IPS-NIHi7 (cell line): ENCODE results near the gene ZNF76.

Experiments
- DNase-seq: peaks from one replicate; pipeline ENCODE4 v3.0.0; 2012; ENCODE audit warnings: mixed read lengths; ENCODE audit errors: extremely low spot score

Gene ZNF76

DNA sequence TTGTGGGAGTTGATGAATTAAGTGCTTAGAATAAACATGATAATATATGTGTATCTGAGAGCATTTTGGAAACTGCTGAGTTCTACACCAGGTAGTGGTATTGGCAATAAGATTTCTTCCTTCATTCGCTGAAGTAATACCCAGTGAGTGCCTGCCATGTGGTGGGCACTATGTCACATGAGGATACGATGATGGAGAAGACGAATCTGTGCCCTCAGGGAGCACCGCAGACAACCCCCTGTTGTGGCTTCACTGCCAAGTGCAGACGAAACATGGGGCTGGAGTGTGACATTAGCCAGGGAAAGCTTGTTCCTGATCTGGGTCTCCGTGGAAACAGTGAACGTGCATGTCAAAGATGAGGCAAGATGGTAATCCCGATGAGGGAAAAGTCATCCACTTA lies 7.9 kb downstream of the ZNF76 start:
- DNase-seq, result no peak

DNA sequence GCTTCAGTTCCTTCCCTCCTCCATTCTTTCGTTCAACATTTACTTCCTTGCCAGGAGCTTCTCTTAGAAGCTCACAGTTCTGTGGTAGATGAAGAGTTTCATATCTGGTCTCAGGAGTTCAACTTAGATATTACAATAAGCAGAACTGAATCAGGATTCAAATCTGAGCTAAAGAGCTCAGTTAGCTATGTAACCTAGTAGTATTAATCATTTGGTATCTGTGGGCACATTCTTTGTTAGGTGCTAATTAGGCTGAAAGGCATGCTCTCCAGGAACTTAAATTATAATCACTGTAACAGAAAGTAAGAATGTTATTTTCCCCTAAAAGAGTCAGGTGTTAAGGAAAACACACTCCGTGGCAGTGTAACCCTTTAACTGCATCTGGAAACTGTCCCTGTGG lies 8.4 kb downstream of the ZNF76 start:
- DNase-seq, result no peak

DNA sequence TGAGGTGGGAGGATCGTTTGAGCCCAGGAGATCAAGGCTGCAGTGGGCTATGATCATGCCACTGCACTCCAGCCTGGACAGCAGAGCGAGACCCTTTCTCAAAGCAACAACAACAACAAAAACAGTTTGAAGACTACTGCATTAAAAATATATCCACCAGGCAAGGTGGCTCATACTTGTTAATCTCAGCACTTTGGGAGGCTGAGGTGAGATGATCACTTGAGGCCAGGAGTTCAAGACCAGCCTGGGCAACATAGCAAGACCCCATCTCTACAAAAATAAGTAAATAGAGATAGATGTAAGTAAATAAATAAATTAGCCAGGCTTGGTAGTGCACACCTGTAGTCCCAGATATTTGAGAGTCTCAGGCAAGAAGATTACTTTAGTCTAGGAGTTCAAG lies 12.5 kb downstream of the ZNF76 start:
- no peak for DNase-seq

DNA sequence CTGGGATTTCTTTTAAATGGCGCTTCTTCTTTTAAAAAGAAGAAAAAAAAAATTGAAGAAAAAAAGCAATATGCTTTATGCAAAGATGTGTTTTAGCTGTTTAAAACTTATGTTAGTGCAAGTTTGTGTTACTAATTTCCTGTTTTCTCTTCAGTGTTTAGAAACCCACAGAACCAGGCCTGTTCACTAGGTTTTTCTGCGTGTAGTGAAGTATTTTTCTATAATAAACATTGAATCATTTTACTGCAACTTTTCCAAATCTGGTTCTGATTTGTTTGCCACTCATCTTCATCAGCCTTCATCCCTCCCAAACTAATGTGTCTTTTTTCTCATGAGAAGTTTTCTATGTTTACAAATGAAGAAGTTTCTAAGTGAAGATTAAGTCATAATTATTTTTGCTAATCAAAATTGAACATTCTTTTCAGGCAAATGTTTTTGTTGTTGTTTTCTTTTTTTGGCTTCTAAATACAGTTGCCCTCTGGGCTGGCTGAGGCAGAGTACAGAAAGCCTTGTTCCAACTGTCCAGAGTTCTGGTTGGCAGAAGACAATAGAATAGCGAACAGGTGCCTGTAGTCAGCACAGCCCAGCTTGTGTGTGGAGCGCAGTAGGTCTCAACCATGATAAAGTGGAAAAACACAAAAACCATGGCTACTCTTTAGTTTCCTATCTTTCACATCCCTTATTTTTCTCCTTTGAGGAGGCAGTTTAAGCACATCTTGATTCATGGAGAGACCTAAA lies 14.5 kb downstream of the ZNF76 start:
- DNase-seq, result no peak

DNA sequence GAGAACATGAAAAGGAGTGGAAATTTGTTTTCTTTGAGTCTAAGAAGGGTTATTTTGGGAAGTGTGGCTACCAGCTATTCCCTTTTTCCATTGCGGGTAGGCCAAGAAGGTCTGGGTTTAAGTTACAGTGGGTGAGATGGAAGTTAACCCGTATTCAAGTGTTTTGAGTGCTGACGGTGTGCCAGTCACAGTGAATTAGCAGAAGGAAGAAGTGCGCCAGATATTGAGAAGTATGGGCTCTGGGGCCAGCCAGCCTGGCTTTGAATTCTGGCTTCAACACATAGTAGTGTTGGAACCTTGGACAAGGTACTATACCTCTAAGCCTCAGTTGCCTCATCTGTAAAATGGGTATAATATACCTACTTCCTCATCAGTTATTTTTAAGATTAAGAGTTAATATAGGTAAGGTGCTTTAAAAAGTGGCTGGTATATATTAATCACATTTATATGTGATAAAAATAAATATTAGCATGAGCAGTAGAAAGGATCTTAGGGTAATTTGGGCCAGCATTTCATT lies 16.3 kb downstream of the ZNF76 start:
- no peak for DNase-seq

DNA sequence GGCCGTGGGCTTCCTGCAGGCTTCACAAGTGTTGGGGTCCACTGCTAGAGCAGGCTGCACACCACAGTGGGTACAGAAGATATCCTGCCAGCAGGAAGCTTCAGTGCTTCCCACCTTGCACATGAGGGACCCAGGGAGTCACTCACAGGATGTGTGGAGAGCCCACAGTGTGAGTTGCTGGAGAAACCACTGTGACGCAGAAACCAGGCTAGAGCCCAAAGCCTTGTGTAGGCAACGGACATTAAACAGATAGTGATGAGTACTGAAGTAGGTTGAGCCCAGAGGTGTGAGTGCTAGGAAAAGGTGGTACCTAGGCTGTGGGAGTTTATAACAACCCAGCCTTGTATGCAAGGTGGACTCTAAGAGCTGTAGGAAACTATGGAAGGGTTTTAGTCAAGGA lies 19.2 kb downstream of the ZNF76 start:
- no peak for DNase-seq

DNA sequence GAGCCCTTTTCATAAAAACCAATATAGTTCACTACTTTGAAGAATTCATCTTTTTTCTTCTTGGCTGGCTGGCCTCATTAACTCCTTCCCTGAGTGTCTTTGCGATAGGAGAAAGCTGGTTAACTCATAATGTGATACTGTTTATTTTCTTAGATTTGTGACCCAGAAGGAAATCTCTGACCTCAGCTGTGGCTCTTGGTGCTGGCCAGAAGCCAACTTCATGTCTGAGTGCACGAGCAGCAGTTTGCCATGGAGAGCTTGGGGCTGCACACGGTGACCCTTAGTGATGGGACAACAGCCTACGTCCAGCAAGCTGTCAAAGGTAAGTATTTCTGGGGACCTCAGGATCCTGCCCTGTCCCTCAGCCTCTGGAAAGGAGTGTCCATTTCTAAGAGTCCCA lies 21.4 kb downstream of the ZNF76 start:
- no peak for DNase-seq

DNA sequence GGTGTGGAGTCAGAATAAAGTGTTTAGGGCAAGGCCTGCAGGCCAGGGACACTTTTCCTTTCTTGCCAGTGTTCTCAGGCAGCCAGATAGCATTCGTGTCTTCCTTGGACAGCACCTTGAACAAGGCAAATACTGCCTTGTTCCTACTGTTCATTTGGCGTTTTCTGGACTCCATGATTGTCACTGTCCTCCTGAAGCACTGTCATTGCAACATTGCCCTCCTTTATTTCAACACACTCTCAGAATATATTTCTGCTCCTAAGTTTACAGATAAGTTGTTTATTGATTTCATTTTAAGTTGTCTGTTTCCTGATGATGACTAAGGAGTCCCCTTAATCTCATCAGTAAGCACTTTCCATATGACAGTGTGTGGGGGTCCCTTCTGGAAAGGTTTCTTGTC lies 22.9 kb downstream of the ZNF76 start:
- DNase-seq, result no peak

DNA sequence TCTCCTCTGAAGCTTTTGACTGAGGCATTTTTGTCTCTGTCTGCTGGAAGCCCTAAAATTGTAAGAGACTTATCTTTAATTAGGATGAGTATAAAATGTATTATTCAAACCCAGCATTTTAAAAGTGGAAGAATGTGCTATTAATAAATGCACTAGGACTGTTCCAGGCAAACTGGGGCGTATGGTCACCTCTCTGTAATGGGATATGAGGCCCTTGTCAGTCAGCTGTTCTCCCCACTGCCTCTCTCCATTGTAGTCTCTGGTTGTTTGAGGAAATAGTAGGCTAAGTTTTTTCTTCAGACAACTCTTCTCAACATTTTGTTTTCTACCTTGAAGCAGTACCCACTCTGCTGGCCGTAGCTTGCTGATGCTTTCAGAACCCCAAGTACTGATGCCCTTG lies 23.8 kb downstream of the ZNF76 start:
- DNase-seq, result no peak

DNA sequence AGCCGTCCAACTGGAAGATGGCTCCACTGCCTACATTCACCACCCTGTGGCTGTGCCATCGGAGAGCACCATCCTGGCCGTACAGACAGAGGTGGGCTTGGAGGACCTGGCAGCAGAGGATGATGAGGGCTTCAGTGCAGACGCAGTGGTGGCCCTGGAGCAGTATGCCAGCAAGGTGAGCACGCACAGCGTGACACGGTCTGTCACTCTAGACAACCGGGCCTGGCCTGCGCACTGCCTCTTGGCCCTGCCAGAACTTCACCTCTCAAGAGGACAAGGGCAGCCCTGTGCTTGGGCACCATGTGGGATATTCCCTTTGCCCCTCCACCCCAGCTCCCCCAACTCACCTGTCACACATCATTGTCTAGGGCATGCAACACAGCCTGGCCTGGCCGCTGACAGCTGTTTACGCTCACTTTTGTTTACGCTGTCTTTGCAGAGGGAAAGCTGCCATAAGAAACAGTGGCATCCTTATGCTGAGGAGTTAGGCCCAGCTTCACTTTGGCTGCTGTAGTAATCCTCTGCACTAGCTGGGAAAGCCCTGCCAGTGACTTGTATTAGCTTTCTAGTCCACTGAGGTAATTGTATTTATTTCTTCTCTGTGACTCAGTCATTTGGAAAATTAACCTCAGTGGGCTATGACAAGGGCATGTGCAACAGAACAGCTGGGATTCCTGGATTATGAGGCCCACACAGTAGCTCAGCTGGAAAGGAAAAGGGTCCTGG lies 28.3 kb downstream of the ZNF76 start:
- no peak for DNase-seq

DNA sequence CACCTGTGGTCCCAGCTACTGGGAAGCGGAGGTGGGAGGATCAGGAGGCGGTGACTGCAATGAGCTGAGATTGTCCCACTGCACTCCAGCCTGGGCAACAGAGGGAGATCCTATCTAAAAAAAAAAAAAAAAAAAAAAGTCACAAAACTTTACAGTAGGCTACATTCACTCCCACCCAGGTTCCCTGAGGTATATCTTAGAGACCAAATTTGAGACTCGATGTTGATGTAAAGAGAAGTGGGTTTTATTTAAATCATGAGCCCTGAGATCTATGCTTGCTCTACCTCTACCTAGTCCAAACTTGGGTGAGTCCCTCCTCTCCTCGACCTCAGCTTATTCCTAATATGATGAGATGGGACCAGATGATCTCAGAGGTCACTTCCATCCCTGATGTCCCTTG lies 29.3 kb downstream of the ZNF76 start:
- no peak for DNase-seq

DNA sequence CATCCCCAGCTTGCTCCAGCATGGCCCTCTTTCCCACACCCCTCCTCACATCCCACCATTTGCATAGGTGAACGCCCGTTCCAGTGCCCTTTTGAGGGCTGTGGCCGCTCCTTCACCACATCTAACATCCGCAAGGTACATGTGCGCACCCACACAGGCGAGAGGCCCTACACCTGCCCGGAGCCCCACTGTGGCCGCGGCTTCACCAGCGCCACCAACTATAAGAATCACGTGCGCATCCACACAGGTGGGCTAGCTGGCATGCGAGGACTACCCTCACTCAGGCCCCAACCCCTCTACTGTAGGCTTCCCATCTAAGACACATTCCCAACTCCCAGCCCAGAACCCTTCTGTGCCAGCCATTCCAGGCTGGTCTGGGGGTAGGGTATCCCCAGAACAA lies 32.0 kb downstream of the ZNF76 start:
- no peak for DNase-seq

DNA sequence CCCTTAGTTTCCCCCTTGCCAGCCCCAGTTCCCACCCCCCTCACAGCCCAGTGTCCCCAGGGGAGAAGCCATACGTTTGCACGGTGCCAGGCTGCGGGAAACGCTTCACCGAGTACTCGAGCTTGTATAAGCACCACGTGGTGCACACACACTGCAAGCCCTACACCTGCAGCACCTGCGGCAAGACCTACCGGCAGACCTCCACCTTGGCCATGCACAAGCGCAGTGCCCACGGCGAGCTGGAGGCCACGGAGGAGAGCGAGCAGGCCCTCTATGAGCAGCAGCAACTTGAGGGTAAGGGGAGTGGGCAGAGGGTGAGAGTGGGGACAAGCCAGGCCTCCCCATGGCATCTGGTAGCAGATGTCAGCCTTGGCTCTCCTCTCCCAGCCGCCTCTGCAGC lies 33.0 kb downstream of the ZNF76 start:
- no peak for DNase-seq

DNA sequence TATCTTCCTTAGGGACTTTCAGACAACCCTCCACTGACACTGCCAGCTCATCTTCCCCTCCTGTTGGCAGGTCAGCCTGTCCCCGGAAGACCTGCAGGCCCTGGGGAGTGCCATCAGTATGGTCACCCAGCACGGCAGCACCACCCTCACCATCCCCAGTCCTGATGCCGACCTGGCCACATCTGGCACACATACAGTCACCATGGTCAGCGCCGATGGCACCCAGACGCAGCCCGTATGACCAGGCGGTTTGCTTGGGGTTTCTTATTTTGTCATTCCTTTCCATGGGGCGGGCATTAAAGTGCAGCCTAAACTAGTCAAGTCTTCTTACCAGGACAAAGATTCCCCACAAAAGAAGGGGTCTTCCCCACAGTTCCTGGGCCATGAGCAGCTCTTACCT lies 34.1 kb downstream of the ZNF76 start:
- no peak for DNase-seq

DNA sequence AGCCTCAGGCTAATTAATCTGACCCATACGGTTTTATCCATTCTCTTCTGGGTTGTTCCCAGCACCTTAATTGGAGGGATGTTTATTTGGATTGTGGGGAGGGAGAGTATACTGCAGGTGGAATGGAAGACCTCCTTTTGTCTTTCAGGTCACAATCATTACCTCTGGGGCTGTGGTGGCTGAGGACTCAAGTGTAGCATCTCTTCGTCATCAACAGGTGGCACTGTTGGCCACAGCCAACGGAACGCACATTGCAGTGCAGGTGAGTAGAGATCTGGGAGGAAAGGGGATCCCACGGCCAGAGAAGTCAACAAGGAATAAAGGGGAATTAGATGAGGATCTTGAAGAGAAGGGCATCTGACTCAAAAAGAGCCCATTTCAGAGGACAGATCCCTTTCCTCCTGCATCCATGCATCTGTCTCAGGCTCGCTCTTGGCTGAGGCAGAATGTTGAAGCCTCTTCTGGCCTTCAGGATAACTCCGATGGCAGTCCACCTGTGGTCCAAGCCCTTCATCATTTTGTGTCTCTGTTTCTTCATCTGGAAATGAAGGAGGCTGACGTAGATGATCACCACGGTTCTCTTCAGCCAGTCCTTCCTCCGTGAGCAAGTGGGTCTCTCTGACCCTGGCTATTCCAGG lies 34.9 kb downstream of the ZNF76 start:
- DNase-seq, result peak; percentile 90

DNA sequence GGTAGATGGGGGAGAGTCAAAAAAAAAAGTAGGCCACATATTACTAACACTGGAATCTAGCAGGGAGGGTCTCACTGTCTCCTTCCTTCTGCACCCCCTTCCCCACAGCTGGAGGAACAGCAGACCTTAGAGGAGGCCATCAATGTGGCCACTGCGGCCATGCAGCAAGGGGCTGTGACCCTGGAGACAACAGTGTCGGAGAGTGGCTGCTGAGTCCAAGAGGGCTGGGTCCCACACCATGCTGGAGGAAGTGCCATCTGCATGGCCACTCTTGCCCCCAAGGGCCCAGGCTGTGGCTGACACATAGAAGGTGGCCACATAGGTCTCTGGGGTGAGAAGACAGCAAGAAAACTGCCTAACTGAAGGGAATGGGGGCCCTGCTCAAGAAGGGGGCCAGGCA lies 35.5 kb downstream of the ZNF76 start:
- no peak for DNase-seq

DNA sequence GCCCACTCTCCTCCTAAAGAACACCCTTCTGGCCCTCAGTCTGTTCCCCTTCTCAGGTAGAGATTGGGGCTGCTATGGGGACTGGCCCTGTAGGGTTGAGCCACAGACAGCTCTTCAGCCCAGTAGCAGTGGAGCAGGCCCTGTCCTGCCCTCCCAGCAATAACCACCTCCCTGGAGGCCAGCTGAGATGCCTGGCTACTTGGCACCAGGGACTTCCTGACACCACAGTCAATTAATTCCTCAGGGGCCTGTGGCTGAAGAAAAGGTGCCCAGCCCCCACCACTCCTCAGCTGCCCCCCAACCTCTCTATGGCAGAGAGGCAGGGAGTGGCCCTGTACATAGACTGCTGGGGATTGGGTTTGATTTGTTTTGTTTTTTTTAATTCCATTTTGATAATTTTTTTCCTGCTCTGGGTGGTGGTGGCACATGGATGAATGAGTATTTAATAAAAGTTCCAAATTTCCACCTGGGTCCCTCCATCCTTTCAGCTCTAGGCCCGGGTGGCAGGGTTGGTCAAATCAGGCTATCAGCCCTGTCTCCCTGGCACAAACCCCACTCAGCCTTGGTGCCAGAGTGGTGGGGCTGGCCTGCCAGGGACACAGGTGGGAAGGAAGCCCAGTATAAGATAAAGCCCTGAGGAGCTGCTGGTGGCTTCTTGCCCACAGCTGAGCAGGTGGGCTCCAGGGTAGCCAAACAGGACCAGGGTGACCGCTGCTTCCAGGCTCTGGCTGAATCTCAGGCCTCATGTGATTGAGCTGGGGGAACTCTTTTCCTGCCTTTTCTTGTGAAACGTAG lies 36.2 kb downstream of the ZNF76 start:
- no peak for DNase-seq

DNA sequence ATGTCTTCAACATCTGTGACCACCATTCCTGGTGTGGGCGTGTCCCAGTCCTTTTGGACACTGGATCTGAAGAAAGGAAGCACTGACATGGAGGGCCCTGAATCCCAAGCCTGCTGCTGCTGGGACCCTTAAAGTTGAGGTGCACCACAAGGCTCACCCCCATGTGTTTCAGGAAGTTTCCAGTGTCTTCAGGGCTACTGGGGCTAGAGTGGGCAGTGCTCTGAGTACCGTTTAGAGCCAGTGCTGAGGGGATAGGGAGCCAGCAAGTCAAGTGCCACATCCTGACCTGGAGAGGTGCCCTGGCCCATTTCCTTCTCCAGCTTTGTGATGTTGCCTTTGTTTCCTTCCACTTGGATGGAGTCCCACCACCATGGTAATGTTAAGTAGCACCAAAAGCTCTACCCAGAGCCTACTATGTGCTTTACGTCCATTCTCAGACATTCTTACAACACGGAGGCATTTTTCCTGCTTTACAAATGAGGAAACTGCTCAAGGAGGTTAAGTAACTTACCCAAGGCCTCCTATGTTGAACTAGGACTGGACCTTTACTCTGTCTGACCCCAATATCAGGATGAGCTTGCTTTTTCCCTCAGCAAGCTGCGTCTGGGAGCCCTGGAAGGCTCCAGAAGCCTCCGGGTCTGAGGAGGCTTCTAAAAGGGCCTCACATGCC lies 37.5 kb downstream of the ZNF76 start:
- no peak for DNase-seq

DNA sequence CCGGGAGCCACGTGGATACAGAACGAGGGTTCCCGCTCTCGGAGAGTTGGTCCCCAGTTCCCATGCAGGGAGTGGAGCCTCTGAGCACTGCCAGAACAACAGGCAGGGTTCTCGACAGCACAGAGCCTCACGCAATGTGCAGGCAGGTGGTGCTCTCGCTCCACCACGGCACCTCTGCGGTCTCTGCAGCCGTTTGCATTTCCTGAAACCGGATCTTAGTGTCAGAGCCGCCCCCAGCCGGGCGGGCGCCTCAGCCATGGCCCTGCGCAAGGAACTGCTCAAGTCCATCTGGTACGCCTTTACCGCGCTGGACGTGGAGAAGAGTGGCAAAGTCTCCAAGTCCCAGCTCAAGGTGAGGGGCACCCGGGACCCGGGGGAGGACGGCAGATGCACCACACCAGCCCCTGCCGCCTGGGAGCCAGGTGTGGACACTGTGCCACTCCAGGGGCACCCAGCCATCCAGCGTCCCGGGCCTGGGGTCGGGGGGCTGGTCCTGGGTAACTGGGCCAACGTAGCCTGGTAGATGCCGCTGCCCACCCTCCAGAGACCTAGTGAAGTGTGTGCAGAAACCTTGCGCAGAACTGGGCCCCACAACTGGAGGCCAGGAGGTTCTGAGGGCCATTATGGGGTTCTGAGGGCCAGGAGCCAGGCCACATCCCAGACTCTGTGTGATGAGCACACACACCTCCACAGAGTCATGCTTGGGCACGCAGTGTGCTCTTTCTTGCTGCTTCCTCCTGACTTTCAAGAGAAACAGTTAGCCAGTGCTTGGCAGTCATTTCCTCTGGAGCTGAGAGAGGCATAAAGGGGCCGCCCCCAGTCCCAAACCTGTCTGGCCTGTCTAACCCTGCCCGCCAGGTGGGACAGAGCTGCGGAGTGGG lies 38.3 kb downstream of the ZNF76 start, which contains the start of gene DEF6:
Gene DEF6, plus strand, starts transcription at position 218 of the 881 bp plus-strand sequence. Its CDS starts 39 bp downstream, at position 257.
- peak; percentile 96 for DNase-seq

DNA sequence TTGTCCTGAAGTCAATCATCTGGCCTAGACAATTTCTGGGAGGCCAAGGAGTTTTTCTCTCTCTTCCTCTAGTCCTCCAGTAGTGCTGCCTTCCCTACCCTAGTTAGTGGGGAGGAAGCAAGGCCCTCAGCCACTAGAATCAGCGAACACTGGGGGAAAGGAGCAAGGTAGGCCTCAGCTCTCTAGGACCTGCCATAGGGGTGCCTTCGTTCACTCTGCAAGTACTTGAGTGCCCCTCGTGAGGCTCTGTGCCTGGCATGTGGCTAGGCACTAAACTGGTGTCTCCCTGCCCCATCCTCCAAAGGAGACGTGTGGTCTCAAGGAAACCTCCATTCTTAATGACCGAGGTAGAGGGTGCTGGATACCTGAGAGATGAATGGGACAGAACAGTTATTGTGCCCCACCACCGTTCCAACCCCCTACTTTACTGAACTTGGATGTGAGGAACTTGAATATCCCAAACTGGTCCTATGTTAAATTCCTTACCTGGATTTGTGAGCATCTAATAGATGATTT lies 39.1 kb downstream of the ZNF76 start:
- no peak for DNase-seq
